Heart left ventricle (tissue), 16 donors: ENCODE results near the gene MPPED2. TPM values are rescaled to one million over a fixed set of nuclear protein-coding genes. Genes with fewer than 3 reads are reported as not detected.

Experiments used
- ATAC-seq, 4 donors: fragments of 200-7000 bp; cut with Tn5 transposase; one replicate each; pipeline ENCODE4 v1.9.1; 2020 to 2022; ENCODE audit warnings: moderate library complexity in 4 of 4, mild to moderate bottlenecking in 3 of 4, moderate number of reproducible peaks in 1 of 4
- DNase-seq, 5 donors: peaks; one replicate each; pipeline ENCODE4 v3.0.0-alpha.2; 2020
- H3K27ac ChIP-seq, 12 donors: fragments of 200-600 bp; sonication (generic) in 4 of 12; one replicate each; pipeline versions ENCODE4 v1.5.0 to v1.8.0; 2016 to 2022; ENCODE audit warnings: mild to moderate bottlenecking in 2 of 12
- H3K27me3 ChIP-seq, 9 donors: fragments of 200-600 bp; sonication (generic) in 2 of 9; one replicate each; pipeline versions ENCODE4 v1.5.1 to v1.8.0; 2016 to 2022; ENCODE audit warnings: mild to moderate bottlenecking in 3 of 9
- H3K36me3 ChIP-seq, 9 donors: fragments of 200-600 bp; sonication (generic) in 2 of 9; one replicate each; pipeline versions ENCODE4 v1.5.0 to v1.8.0; 2018 to 2022; ENCODE audit warnings: mild to moderate bottlenecking in 2 of 9
- H3K4me1 ChIP-seq, 12 donors: fragments of 200-600 bp; sonication (generic) in 4 of 12; one replicate each; pipeline versions ENCODE4 v1.5.0 to v1.8.0; 2016 to 2022; ENCODE audit warnings: mild to moderate bottlenecking in 3 of 12
- H3K4me3 ChIP-seq, 12 donors: fragments of 200-600 bp; sonication (generic) in 4 of 12; one replicate each; pipeline versions ENCODE4 v1.5.0 to v1.8.0; 2017 to 2022; ENCODE audit warnings: mild to moderate bottlenecking in 9 of 12, moderate library complexity in 4 of 12
- H3K9me3 ChIP-seq, 12 donors: fragments of 200-600 bp; sonication (generic) in 4 of 12; one replicate each; pipeline versions ENCODE4 v1.5.0 to v1.8.0; 2016 to 2022; ENCODE audit warnings: mild to moderate bottlenecking in 1 of 12
- CTCF ChIP-seq, 12 donors: fragments of 200-600 bp; sonication (generic) in 4 of 12; IDR thresholded peaks; one replicate each; pipeline versions ENCODE4 v1.5.0 to v1.8.0; 2018 to 2022; ENCODE audit warnings: antibody characterized with exemption in 12 of 12, mild to moderate bottlenecking in 5 of 12
- POLR2A ChIP-seq, 2 donors: fragments of 450-650 bp; IDR thresholded peaks; one replicate each; pipeline ENCODE4 v1.6.1; 2017; ENCODE audit warnings: antibody characterized with exemption in 2 of 2, mild to moderate bottlenecking in 2 of 2, moderate library complexity in 2 of 2
- WGBS, 4 donors: extraction: QIAGEN DNeasy Blood & Tissue Kit in 2 of 4; methylation state at CpG; one replicate each; pipeline versions ENCODE4 v1.1.5 to v1.1.7; 2013 to 2018; 5-methylcytosine and 5-hydroxymethylcytosine counted together
- intact Hi-C, 10 donors: fragments of 100-400 bp; cut with DNase I; formaldehyde crosslinking; loops; one replicate each; pipeline versions ENCODE4 v1.11.1 to v1.14.2; 2022
- polyA plus RNA-seq, 2 donors: library from polyadenylated mRNA; stranded (reverse); fragments of 200-250 nt; gene quantifications; one replicate each; pipeline ENCODE4 v1.2.3, GENCODE V29; 2013
- total RNA-seq, 9 donors: library from RNA; depleted of rRNA in 2 of 9; stranded (reverse); fragments of >200 nt in 2 of 9; fragmentation: NEBNext Ultra II Directional in 3 of 9; extraction: Animal tissue kit (Norgen Biotek cat#: 25700) in 3 of 9; gene quantifications; one replicate each; pipeline versions ENCODE4 v1.1.0 to v1.2.4, GENCODE V29; 2016 to 2023
- donor health status: ischemic (EF 13 %, LVEDD 7.1; RV severe dilation, severe dysfunction).
- donor health status: healthy with polysubstance abuse.
- donor health status: DM: no; HTN: yes; CAD: no.
- donor health status: DM: no; HTN: no; CAD: no.
- donor health status: ischemic (EF 25% LVEDD 6.9; RV normal size, moderate dysfunction).
- donor health status: ischemic (EF 25% LVEDD 5.7; RV mildly dilated, moderate dysfunction).
- donor health status: healthy.
- donor health status: DM: yes; HTN: yes; CAD: no.
- donor health status: ischemic (EF 35%, LVEDD 5.7; RV mildly dilated, moderate dysfunction).
- donor health status: nonischemic (EF 11% LVEDD 7.7; RV severe dilation, severe dysfunction).
- donor health status: DM: yes; HTN: yes; CAD: no.
- donor health status: PGD.
- donor health status: ischemic (EF 29% LVEDD 5.4; RV normal size, mild dysfunction).
- donor health status: nonischemic (EF 23%, LVEDD 6.1; RV moderate dilation, normal function).

MPPED2 gene
- total and polyA plus RNA-seq, 11 donors, result 2.7 to 14.3 (median 8.4) TPM

- Histone ChIP-seq H3K4me3 (no peak overlapping the region), H3K36me3 (no peaks in the 10 kb centered on the region), H3K4me1 (peaks cover 0 to 41% (median 18%) of the 10 kb centered on the region in 12 donors), H3K9me3 (no peaks in the 10 kb centered on the region), H3K27ac (peak overlapping the region in 3 of 12 donors; percentile 2 to 28 (median 18)), H3K27me3 (no peaks in the 10 kb centered on the region)
- intact Hi-C loops, result loop anchor here in 1 of 10 donors (10.0 kb wide), 1 partner anchor 154 kb away; the partner anchor contains the start of gene MPPED2
- TF ChIP-seq CTCF (IDR thresholded peaks at IDR 0.05) (no peak), POLR2A (IDR thresholded peaks at IDR 0.05) (no peak)
- ATAC-seq (no peak), DNase-seq (no peak)
- WGBS, 4 donors, result 81 to 86% (median 84%) methylated on average over 4 of the region's 4 CpGs
These were observed 154.9 kb downstream of the MPPED2 start for GRCh38 chr11:30431127-30431814.

- Histone ChIP-seq H3K4me1 (peaks cover 0 to 44% (median 17%) of the 10 kb centered on the region in 12 donors), H3K9me3 (no peaks in the 10 kb centered on the region), H3K4me3 (no peak overlapping the region), H3K27me3 (no peaks in the 10 kb centered on the region), H3K36me3 (no peaks in the 10 kb centered on the region), H3K27ac (peak overlapping the region in 1 of 12 donors; percentile 29)
- no peak for ATAC-seq
- 94 to 96% (median 95%) methylated on average over 2 of the region's 2 CpGs for WGBS, 4 donors
- DNase-seq, result no peak
- intact Hi-C loops, result loop anchor here in 1 of 10 donors (10.0 kb wide), 1 partner anchor 155 kb away; the partner anchor contains the start of gene MPPED2
- no peak for TF ChIP-seq CTCF (IDR thresholded peaks at IDR 0.05)
- TF ChIP-seq POLR2A (IDR thresholded peaks at IDR 0.05), result no peak
These were observed 156.6 kb downstream of the MPPED2 start for GRCh38 chr11:30429550-30429949.

GRCh38 chr11:30426781-30427180 lies 159.4 kb downstream of the MPPED2 start:
- WGBS, 4 donors, result 62 to 71% (median 64%) methylated on average over 5 of the region's 5 CpGs
- Histone ChIP-seq H3K4me3 (no peak overlapping the region), H3K4me1 (peaks cover 0 to 43% (median 6%) of the 10 kb centered on the region in 12 donors), H3K9me3 (no peaks in the 10 kb centered on the region), H3K27me3 (no peaks in the 10 kb centered on the region), H3K36me3 (no peaks in the 10 kb centered on the region), H3K27ac (peak overlapping the region in 1 of 12 donors; percentile 2)
- TF ChIP-seq POLR2A (IDR thresholded peaks at IDR 0.05), result no peak
- DNase-seq (no peak), ATAC-seq (peak in 2 of 4 donors; percentile 24 to 50)
- intact Hi-C loops, result loop anchor here in 1 of 10 donors (10.0 kb wide), 1 partner anchor 158 kb away; the partner anchor contains the start of gene MPPED2

GRCh38 chr11:30424844-30425243 lies 161.3 kb downstream of the MPPED2 start:
- peak in 1 of 4 donors; percentile 23 for ATAC-seq

More at GRCh38 chr11:30424844-30425243, 161.3 kb downstream of the MPPED2 start:
- WGBS, 4 donors, result 56 to 65% (median 59%) methylated on average over 4 of the region's 4 CpGs
- no peaks in the 10 kb centered on the region for H3K27me3 ChIP-seq
- H3K4me3 ChIP-seq, result no peak overlapping the region
- peak overlapping the region in 4 of 12 donors; percentile 6 to 52 (median 35) for H3K27ac ChIP-seq
- no peaks in the 10 kb centered on the region for H3K9me3 ChIP-seq
- intact Hi-C loops, result loop anchor here in 1 of 10 donors (10.0 kb wide), 1 partner anchor 160 kb away; the partner anchor contains the start of gene MPPED2
- no peaks in the 10 kb centered on the region for H3K36me3 ChIP-seq
- no peak for DNase-seq
- peaks cover 0 to 30% (median 2%) of the 10 kb centered on the region in 12 donors for H3K4me1 ChIP-seq
- TF ChIP-seq POLR2A (IDR thresholded peaks at IDR 0.05) (no peak), CTCF (IDR thresholded peaks at IDR 0.05) (no peak)
